Measurements from ENCODE around the gene IGSF22. TPM values are rescaled to one million over a fixed set of nuclear protein-coding genes. Genes with fewer than 3 reads are reported as not detected.

The IGSF22 gene
- total RNA-seq, 1 donor from 2014 or later: under 0.01 TPM

DNA sequence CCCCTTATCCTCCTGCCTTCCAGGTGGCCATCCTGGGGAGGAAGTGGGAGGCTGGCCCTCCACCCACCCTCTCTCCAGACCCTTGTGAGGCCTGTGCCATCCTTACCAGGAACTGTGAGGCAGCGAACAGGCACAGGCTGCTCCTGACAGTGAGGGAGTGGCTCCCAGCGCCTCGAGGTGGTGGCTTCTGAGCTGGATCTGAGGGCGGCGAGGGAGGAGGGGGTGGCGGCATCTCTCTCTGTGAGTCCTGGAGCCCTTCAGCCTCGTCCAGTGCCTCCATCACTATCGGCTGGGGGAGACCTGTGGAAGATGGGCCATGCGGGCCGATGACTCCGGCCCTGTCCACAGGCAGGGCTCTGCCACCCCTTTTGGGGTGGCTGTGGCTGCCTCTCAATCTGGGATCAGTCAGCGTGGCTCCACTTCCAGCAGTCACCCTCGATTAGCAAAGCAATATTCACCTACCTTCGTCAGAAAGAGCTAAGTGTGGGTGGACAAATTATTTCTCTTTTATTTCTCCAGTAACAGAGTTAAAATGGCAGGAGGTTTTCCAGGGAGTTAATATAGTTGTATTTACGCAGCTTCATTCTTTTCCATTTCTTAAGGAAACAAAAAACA lies 18.0 kb upstream of the IGSF22 start:
- no peaks in the 10 kb centered on the region for H3K27me3 ChIP-seq (ENCODE audit: control insufficient read depth, insufficient read depth, low read length)
- DNase-seq (ENCODE audit: low read depth) (no peak), FAIRE-seq (no peak)
- H3K4me3 ChIP-seq (ENCODE audit: low read depth, low read length): no peak overlapping the region
- H3K36me3 ChIP-seq (ENCODE audit: control insufficient read depth, insufficient read depth, low read length): no peaks in the 10 kb centered on the region
- TF ChIP-seq, protein P1, sequence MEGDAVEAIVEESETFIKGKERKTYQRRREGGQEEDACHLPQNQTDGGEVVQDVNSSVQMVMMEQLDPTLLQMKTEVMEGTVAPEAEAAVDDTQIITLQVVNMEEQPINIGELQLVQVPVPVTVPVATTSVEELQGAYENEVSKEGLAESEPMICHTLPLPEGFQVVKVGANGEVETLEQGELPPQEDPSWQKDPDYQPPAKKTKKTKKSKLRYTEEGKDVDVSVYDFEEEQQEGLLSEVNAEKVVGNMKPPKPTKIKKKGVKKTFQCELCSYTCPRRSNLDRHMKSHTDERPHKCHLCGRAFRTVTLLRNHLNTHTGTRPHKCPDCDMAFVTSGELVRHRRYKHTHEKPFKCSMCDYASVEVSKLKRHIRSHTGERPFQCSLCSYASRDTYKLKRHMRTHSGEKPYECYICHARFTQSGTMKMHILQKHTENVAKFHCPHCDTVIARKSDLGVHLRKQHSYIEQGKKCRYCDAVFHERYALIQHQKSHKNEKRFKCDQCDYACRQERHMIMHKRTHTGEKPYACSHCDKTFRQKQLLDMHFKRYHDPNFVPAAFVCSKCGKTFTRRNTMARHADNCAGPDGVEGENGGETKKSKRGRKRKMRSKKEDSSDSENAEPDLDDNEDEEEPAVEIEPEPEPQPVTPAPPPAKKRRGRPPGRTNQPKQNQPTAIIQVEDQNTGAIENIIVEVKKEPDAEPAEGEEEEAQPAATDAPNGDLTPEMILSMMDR (IDR thresholded peaks at IDR 0.05; ENCODE audit: insufficient read depth, low read length, severe bottlenecking): no peak

DNA sequence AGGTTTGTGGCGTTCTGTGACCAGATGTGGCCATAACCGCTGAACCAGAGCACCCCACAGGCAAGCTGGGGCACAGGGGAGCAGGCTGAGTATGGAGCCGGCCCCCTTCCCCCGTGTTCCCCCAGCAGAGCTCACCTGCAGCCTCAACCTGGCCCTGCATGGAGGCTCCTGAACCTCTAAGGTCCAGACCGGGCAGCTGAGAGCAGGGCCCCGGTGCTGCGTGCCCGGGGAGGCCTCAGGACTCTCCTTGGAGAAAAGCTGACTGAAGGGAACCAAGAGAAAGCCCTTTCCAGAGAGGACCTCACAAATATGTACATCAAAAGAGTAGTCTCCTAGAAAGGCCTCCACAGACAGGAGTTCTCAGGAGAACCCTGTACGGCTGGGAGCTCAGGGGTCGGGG lies 17.4 kb upstream of the IGSF22 start:
- FAIRE-seq (no peak), DNase-seq (ENCODE audit: low read depth) (no peak)
- TF ChIP-seq, protein P1 (IDR thresholded peaks at IDR 0.05; ENCODE audit: insufficient read depth, low read length, severe bottlenecking): no peak
- Histone ChIP-seq H3K4me3 (ENCODE audit: low read depth, low read length) (no peak overlapping the region), H3K36me3 (ENCODE audit: control insufficient read depth, insufficient read depth, low read length) (no peaks in the 10 kb centered on the region), H3K27me3 (ENCODE audit: control insufficient read depth, insufficient read depth, low read length) (no peaks in the 10 kb centered on the region)

DNA sequence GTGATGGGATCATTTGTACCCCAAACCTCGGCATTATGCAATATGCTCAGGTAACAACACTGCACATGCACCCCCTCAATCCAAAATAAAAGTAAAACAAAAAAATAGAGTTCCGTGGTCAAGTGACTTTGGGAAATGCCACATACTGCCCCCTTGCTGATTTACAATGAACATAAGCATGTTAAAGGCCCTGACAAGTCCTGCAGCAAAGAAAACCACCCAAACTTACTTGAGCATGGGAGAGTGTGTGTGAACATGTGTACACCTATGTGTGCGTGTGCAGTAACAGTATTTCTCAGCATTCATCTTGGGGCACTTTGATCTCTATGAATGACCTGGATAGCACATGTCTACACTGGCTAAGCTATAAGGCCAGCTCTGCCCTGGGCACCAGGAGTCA lies 15.8 kb upstream of the IGSF22 start:
- no peaks in the 10 kb centered on the region for H3K27me3 ChIP-seq (ENCODE audit: control insufficient read depth, insufficient read depth, low read length)
- FAIRE-seq (no peak), DNase-seq (ENCODE audit: low read depth) (no peak)
- TF ChIP-seq, protein P1 (IDR thresholded peaks at IDR 0.05; ENCODE audit: insufficient read depth, low read length, severe bottlenecking): no peak
- H3K36me3 ChIP-seq (ENCODE audit: control insufficient read depth, insufficient read depth, low read length): no peaks in the 10 kb centered on the region
- no peak overlapping the region for H3K4me3 ChIP-seq (ENCODE audit: low read depth, low read length)

DNA sequence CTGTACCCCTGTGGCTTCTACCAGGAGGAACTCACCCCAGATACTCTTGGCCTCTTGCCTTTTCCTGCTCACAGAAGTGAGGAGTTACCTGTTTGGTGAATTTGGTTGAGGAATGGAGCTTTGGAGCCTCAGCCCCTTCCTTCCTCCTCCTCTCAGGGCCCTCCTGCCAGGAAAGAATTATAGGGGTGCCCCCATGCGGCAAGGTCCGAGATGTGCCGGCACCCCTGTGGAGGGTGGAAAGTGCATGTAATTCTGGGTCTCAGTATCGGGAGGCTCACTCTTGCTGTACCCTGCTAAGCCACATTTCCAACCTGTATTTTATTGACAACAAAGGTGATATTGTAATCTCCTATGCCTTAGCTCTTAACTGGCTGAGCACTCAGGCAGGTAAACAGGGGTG lies 13.7 kb upstream of the IGSF22 start:
- no peak for DNase-seq (ENCODE audit: low read depth)
- Histone ChIP-seq H3K36me3 (ENCODE audit: control insufficient read depth, insufficient read depth, low read length) (no peaks in the 10 kb centered on the region), H3K27me3 (ENCODE audit: control insufficient read depth, insufficient read depth, low read length) (no peaks in the 10 kb centered on the region), H3K4me3 (ENCODE audit: low read depth, low read length) (no peak overlapping the region)
- no peak for FAIRE-seq
- TF ChIP-seq, protein P1 (IDR thresholded peaks at IDR 0.05; ENCODE audit: insufficient read depth, low read length, severe bottlenecking): no peak

DNA sequence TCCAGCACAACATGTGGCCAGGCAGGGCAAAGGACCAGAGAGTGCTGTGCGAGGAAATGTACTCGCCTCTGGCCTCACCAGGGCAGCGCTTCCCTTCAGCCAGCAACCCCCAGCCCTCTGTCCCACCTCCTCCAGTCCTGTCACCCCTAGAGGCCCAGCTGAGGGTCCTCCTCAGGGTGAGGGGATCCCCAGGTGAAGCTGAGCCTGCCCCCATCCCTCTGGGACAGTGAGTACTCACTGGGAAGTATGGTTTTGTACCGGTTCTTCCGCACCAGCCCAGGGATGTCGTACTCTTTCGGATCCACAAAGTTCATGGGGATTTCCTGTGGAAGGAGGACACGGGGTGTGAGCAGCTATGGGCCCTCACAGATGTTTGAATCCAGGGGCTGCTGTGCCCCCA lies 11.7 kb upstream of the IGSF22 start:
- no peaks in the 10 kb centered on the region for H3K36me3 ChIP-seq (ENCODE audit: control insufficient read depth, insufficient read depth, low read length)
- FAIRE-seq: no peak
- DNase-seq (ENCODE audit: low read depth): no peak
- H3K4me3 ChIP-seq (ENCODE audit: low read depth, low read length): no peak overlapping the region
- TF ChIP-seq, protein P1 (IDR thresholded peaks at IDR 0.05; ENCODE audit: insufficient read depth, low read length, severe bottlenecking): no peak
- H3K27me3 ChIP-seq (ENCODE audit: control insufficient read depth, insufficient read depth, low read length): no peaks in the 10 kb centered on the region

DNA sequence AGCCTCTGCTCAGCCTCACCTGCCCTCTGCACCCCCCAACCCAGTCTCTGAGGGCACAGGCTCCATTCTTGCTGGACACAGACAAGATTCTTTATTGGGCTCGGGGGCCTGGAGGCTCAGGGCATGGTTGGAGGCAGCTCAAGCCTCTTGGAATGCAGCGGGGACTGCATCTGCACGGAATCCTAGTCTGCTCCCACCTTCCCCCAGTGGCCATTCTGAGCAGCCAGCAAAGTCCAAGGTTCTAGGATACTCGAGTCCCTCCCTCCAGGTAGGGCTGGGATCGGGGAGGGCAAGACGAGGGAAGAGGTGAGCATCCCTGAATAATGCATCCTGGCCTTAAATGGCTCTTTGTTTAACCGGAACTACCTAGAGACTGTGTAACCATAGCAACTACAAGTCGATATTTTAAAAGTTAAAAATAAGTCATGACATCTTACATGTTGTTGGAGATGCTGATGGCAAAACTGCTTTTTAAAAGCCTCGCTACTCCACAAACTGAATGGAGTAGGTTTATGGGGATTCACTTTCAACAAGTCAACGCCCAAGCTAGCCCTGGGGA lies 10.7 kb upstream of the IGSF22 start:
- no peak for FAIRE-seq

More for the DNA sequence above, 10.7 kb upstream of the IGSF22 start:
- Histone ChIP-seq H3K27me3 (ENCODE audit: control insufficient read depth, insufficient read depth, low read length) (no peaks in the 10 kb centered on the region), H3K36me3 (ENCODE audit: control insufficient read depth, insufficient read depth, low read length) (no peaks in the 10 kb centered on the region), H3K4me3 (ENCODE audit: low read depth, low read length) (no peak overlapping the region)
- TF ChIP-seq, protein P1 (IDR thresholded peaks at IDR 0.05; ENCODE audit: insufficient read depth, low read length, severe bottlenecking): no peak
- DNase-seq (ENCODE audit: low read depth): no peak

Measured in bronchial epithelial cell (primary cell).